ENCODE data around the gene GDAP1L1. TPM values are rescaled to one million over a fixed set of nuclear protein-coding genes. Genes with fewer than 3 reads are reported as not detected.

GDAP1L1 gene
- total and polyA plus RNA-seq, 2 donors from 2014 or later: not detected

GRCh38 chr20:44207126-44207723 is 39.9 kb upstream of the GDAP1L1 start:
- FAIRE-seq: no peak
- H3K27ac ChIP-seq (ENCODE audit: low read depth in 2 of 2, low read length in 2 of 2): no peak overlapping the region
- no peak for TF ChIP-seq CTCF (IDR thresholded peaks at IDR 0.05; ENCODE audit: borderline replicate concordance, extremely low read depth, insufficient read depth)
- intact Hi-C loops (cut with DNase I): no loop called here
- no peak overlapping the region for H3K4me3 ChIP-seq (ENCODE audit: low read length in 3 of 3)
- no peaks in the 10 kb centered on the region for H3K27me3 ChIP-seq (ENCODE audit: control insufficient read depth, insufficient read depth, low read length)
- peaks cover 6 to 13% (median 11%) of the 10 kb centered on the region in 3 donors for H3K4me1 ChIP-seq (ENCODE audit: control insufficient read depth in 2 of 3, insufficient read depth in 2 of 3, low read depth in 1 of 3, low read length in 3 of 3)
- peak overlapping the region in 1 of 3 donors; percentile 25 for H3K9ac ChIP-seq (ENCODE audit: low read length in 3 of 3)
- peaks cover 0 to 31% (median 3%) of the 10 kb centered on the region in 3 donors for H3K36me3 ChIP-seq (ENCODE audit: control insufficient read depth in 2 of 3, insufficient read depth in 3 of 3, low read length in 3 of 3)
- no peaks in the 10 kb centered on the region for H3K9me3 ChIP-seq (ENCODE audit: control insufficient read depth in 2 of 3, insufficient read depth in 1 of 3, low read length in 3 of 3)
- no peak for DNase-seq

- Histone ChIP-seq H3K36me3 (ENCODE audit: control insufficient read depth in 2 of 3, insufficient read depth in 3 of 3, low read length in 3 of 3) (peaks cover 0 to 26% (median 3%) of the 10 kb centered on the region in 3 donors), H3K9me3 (ENCODE audit: control insufficient read depth in 2 of 3, insufficient read depth in 1 of 3, low read length in 3 of 3) (no peaks in the 10 kb centered on the region), H3K27ac (ENCODE audit: low read depth in 2 of 2, low read length in 2 of 2) (no peak overlapping the region), H3K9ac (ENCODE audit: low read length in 3 of 3) (no peak overlapping the region), H3K4me3 (ENCODE audit: low read length in 3 of 3) (peak overlapping the region in 2 of 3 donors; percentile 86 to 87), H3K4me1 (ENCODE audit: control insufficient read depth in 2 of 3, insufficient read depth in 2 of 3, low read depth in 1 of 3, low read length in 3 of 3) (peaks cover 6 to 13% (median 11%) of the 10 kb centered on the region in 3 donors), H3K27me3 (ENCODE audit: control insufficient read depth, insufficient read depth, low read length) (no peaks in the 10 kb centered on the region)
- DNase-seq (no peak), FAIRE-seq (no peak)
- intact Hi-C loops (cut with DNase I): no loop called here
- no peak for TF ChIP-seq CTCF (IDR thresholded peaks at IDR 0.05; ENCODE audit: borderline replicate concordance, extremely low read depth, insufficient read depth)
Observed at GRCh38 chr20:44208165-44208564, 38.9 kb upstream of the GDAP1L1 start.

GRCh38 chr20:44208770-44209169 is 38.3 kb upstream of the GDAP1L1 start:
- H3K27me3 ChIP-seq (ENCODE audit: control insufficient read depth, insufficient read depth, low read length): no peaks in the 10 kb centered on the region
- H3K4me3 ChIP-seq (ENCODE audit: low read length in 3 of 3): peak overlapping the region; percentile 28 to 87 (median 86)
- TF ChIP-seq CTCF (IDR thresholded peaks at IDR 0.05; ENCODE audit: borderline replicate concordance, extremely low read depth, insufficient read depth): no peak
- peaks cover 6 to 13% (median 11%) of the 10 kb centered on the region in 3 donors for H3K4me1 ChIP-seq (ENCODE audit: control insufficient read depth in 2 of 3, insufficient read depth in 2 of 3, low read depth in 1 of 3, low read length in 3 of 3)
- FAIRE-seq (no peak), DNase-seq (no peak)
- H3K9me3 ChIP-seq (ENCODE audit: control insufficient read depth in 2 of 3, insufficient read depth in 1 of 3, low read length in 3 of 3): no peaks in the 10 kb centered on the region
- no peak overlapping the region for H3K27ac ChIP-seq (ENCODE audit: low read depth in 2 of 2, low read length in 2 of 2)
- H3K36me3 ChIP-seq (ENCODE audit: control insufficient read depth in 2 of 3, insufficient read depth in 3 of 3, low read length in 3 of 3): peaks cover 0 to 26% (median 3%) of the 10 kb centered on the region in 3 donors
- peak overlapping the region; percentile 19 to 92 (median 48) for H3K9ac ChIP-seq (ENCODE audit: low read length in 3 of 3)
- intact Hi-C loops (cut with DNase I): no loop called here
